ENCODE measurements around the gene NRG3. TPM values are rescaled to one million over a fixed set of nuclear protein-coding genes. Genes with fewer than 3 reads are reported as not detected.

Gene NRG3
- total RNA-seq, 1 experiment from 2014 or later, result not detected

GRCh38 chr10:82889728-82890127 lies 1014.7 kb downstream of the NRG3 start:
- Histone ChIP-seq H3K4me2 (ENCODE audit: low read length) (no peak overlapping the region), H4K20me1 (ENCODE audit: insufficient read depth) (no peaks in the 10 kb centered on the region), H3K27me3 (ENCODE audit: insufficient read depth, low read length) (no peaks in the 10 kb centered on the region), H3K27ac (ENCODE audit: low read depth, low read length) (no peak overlapping the region), H3K4me3 (replicated peaks in 1 of 2; ENCODE audit: low read depth in 1 of 2, low read length in 2 of 2) (no peak overlapping the region), H3K9me2 (ENCODE audit: insufficient read depth) (no peaks in the 10 kb centered on the region), H3K9me3 (ENCODE audit: control insufficient read depth in 1 of 2, insufficient read depth in 1 of 2, low read depth in 1 of 2, low read length in 2 of 2) (peaks cover 5 to 11% of the 10 kb centered on the region in 2 experiments; a peak in 2 of 4 replicates), H3K4me1 (ENCODE audit: control insufficient read depth in 1 of 2, insufficient read depth in 2 of 2, low read length in 2 of 2) (no peaks in the 10 kb centered on the region), H3K36me3 (ENCODE audit: control insufficient read depth in 1 of 2, insufficient read depth in 2 of 2, low read length in 2 of 2) (no peaks in the 10 kb centered on the region), H2AFZ (ENCODE audit: low read depth, low read length, poor library complexity, severe bottlenecking) (no peak overlapping the region), H3K79me2 (ENCODE audit: insufficient read depth, low read length) (no peaks in the 10 kb centered on the region), H3K9ac (ENCODE audit: low read length) (no peak overlapping the region)
- RAD21 ChIA-PET (ENCODE audit: low non-redundant PET in 1 of 2, low total read pairs in 2 of 2, uncharacterized antibody in 2 of 2, unreplicated experiment in 2 of 2), result no interaction called here
- TF ChIP-seq SP1 (IDR thresholded peaks at IDR 0.05; ENCODE audit: low read depth) (no peak), YY1 (IDR thresholded peaks at IDR 0.05; ENCODE audit: extremely low read depth, insufficient replicate concordance, low read depth, low read length) (no peak), POLR2A (IDR thresholded peaks at IDR 0.05; ENCODE audit: borderline replicate concordance, extremely low read depth, insufficient read depth, insufficient read length) (no peak), EGR1 (IDR thresholded peaks at IDR 0.05; ENCODE audit: low read depth) (no peak), SIN3A (IDR thresholded peaks at IDR 0.05; ENCODE audit: low read depth) (no peak), REST (IDR thresholded peaks at IDR 0.05; ENCODE audit: low read depth) (no peak), TCF7L2 (IDR thresholded peaks at IDR 0.05; ENCODE audit: borderline replicate concordance, extremely low read depth, insufficient read depth, insufficient read length) (no peak), CBX3 (IDR thresholded peaks at IDR 0.05; ENCODE audit: low read depth) (no peak), CEBPB (IDR thresholded peaks at IDR 0.05; ENCODE audit: low read depth) (no peak), CTCF (IDR thresholded peaks at IDR 0.05 in 2 of 3, conservative IDR thresholded peaks at IDR 0.05 in 1 of 3; ENCODE audit: borderline replicate concordance in 1 of 3, insufficient read depth in 1 of 3, low read depth in 2 of 3, low read length in 2 of 3) (no peak), EZH2phosphoT487 (IDR thresholded peaks at IDR 0.05; ENCODE audit: borderline replicate concordance) (no peak), RAD21 (IDR thresholded peaks at IDR 0.05; ENCODE audit: low read depth) (no peak), ELF1 (IDR thresholded peaks at IDR 0.05; ENCODE audit: borderline replicate concordance, low read depth) (no peak), JUND (IDR thresholded peaks at IDR 0.05) (no peak), EZH2 (IDR thresholded peaks at IDR 0.05) (no peak), ZNF274 (IDR thresholded peaks at IDR 0.05; ENCODE audit: low read depth, low read length) (no peak), ZFX (IDR thresholded peaks at IDR 0.05) (no peak), FOSL1 (IDR thresholded peaks at IDR 0.05; ENCODE audit: low read depth) (no peak)
- TF ChIP-seq, protein P1, sequence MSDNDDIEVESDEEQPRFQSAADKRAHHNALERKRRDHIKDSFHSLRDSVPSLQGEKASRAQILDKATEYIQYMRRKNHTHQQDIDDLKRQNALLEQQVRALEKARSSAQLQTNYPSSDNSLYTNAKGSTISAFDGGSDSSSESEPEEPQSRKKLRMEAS (IDR thresholded peaks at IDR 0.05), result no peak
- TF ChIP-seq, protein P2, sequence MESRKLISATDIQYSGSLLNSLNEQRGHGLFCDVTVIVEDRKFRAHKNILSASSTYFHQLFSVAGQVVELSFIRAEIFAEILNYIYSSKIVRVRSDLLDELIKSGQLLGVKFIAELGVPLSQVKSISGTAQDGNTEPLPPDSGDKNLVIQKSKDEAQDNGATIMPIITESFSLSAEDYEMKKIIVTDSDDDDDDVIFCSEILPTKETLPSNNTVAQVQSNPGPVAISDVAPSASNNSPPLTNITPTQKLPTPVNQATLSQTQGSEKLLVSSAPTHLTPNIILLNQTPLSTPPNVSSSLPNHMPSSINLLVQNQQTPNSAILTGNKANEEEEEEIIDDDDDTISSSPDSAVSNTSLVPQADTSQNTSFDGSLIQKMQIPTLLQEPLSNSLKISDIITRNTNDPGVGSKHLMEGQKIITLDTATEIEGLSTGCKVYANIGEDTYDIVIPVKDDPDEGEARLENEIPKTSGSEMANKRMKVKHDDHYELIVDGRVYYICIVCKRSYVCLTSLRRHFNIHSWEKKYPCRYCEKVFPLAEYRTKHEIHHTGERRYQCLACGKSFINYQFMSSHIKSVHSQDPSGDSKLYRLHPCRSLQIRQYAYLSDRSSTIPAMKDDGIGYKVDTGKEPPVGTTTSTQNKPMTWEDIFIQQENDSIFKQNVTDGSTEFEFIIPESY (IDR thresholded peaks at IDR 0.05; ENCODE audit: extremely low read depth, insufficient replicate concordance, low read length), result no peak
- no TSS peak for BruUV-seq (replicated peaks)
- intact Hi-C loops (cut with micrococcal nuclease), result no loop called here
- POLR2A ChIA-PET, result no interaction called here
- CTCF ChIA-PET, result no interaction called here
- ATAC-seq (no peak), DNase-seq (ENCODE audit: low read depth, low spot score) (no peak)
